HFFc6 (cell line): ENCODE measurements around the gene MGP. TPM values are rescaled to one million over a fixed set of nuclear protein-coding genes. Genes with fewer than 3 reads are reported as not detected.

Experiments used
- DNase-seq: peaks from one replicate; pipeline ENCODE4 v3.0.0-alpha.2; 2018
- H3K27ac Mint-ChIP-seq: 2 replicates; pipeline ENCODE4 v1.8.0; 2020; ENCODE audit warnings: mild to moderate bottlenecking, mixed read lengths
- H3K27me3 Mint-ChIP-seq: 2 replicates; pipeline ENCODE4 v1.8.0; 2021; ENCODE audit warnings: mild to moderate bottlenecking, moderate library complexity, mixed read lengths; ENCODE audit not compliant: insufficient read depth
- H3K36me3 Mint-ChIP-seq: 2 replicates; pipeline ENCODE4 v1.8.0; 2021; ENCODE audit warnings: low read depth, mixed read lengths
- H3K4me1 Mint-ChIP-seq: 2 replicates; pipeline ENCODE4 v1.8.0; 2020; ENCODE audit warnings: low read depth, mixed read lengths
- H3K4me3 Mint-ChIP-seq: 2 replicates; pipeline ENCODE4 v1.8.0; 2020; ENCODE audit warnings: mild to moderate bottlenecking, moderate library complexity, mixed read lengths
- H3K9me3 Mint-ChIP-seq: 2 replicates; pipeline ENCODE4 v1.8.0; 2020; ENCODE audit warnings: mild to moderate bottlenecking, mixed read lengths
- total RNA-seq, 6 experiments: library from RNA; stranded (reverse); fragmentation: NEBNext Ultra II Directional; extraction: Animal tissue kit (Norgen Biotek cat#: 25700); gene quantifications; 2 replicates in 1 of 6; 3 replicates in 5 of 6; pipeline ENCODE4 v1.2.3, GENCODE V29; 2021
- TF ChIP-seq, protein P1 (sequence below): fragments of 200-600 bp; sonication (generic); IDR thresholded peaks from 2 replicates; pipeline ENCODE4 v1.5.0; 2021; ENCODE audit warnings: antibody characterized with exemption, mild to moderate bottlenecking

The MGP gene
- total RNA-seq, 6 experiments from 2014 or later, result 0.46 to 0.60 TPM; not detected in 4

DNA sequence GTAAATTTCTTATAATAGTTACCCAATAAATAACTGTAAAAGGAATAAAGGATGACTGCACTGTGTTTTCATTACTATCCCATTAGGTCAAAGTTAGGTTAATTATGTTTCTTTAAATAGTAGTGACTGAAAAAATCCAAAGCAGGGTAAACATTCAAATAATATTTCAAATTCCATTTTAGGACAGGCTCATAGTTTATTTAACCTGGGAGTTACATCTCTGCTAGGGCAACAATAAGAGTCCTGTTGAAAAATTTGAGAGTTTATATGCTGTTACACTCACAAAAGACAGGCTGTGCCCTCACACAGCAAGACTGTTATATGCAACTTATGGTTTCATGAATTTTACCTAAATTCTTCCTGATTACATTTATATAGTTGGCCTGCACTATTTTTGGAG lies 44.6 kb upstream of the MGP start:
- H3K4me3 Mint-ChIP-seq, result no peak overlapping the region
- H3K4me1 Mint-ChIP-seq, result peaks cover 4% of the 10 kb centered on the region; the same call in 1 of the 2 replicates
- H3K9me3 Mint-ChIP-seq, result no peaks in the 10 kb centered on the region
- peak; percentile 3 for DNase-seq
- H3K27ac Mint-ChIP-seq, result no peak overlapping the region
- peaks cover 6% of the 10 kb centered on the region for H3K27me3 Mint-ChIP-seq
- no peaks in the 10 kb centered on the region for H3K36me3 Mint-ChIP-seq
- TF ChIP-seq, protein P1, sequence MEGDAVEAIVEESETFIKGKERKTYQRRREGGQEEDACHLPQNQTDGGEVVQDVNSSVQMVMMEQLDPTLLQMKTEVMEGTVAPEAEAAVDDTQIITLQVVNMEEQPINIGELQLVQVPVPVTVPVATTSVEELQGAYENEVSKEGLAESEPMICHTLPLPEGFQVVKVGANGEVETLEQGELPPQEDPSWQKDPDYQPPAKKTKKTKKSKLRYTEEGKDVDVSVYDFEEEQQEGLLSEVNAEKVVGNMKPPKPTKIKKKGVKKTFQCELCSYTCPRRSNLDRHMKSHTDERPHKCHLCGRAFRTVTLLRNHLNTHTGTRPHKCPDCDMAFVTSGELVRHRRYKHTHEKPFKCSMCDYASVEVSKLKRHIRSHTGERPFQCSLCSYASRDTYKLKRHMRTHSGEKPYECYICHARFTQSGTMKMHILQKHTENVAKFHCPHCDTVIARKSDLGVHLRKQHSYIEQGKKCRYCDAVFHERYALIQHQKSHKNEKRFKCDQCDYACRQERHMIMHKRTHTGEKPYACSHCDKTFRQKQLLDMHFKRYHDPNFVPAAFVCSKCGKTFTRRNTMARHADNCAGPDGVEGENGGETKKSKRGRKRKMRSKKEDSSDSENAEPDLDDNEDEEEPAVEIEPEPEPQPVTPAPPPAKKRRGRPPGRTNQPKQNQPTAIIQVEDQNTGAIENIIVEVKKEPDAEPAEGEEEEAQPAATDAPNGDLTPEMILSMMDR, result no peak

DNA sequence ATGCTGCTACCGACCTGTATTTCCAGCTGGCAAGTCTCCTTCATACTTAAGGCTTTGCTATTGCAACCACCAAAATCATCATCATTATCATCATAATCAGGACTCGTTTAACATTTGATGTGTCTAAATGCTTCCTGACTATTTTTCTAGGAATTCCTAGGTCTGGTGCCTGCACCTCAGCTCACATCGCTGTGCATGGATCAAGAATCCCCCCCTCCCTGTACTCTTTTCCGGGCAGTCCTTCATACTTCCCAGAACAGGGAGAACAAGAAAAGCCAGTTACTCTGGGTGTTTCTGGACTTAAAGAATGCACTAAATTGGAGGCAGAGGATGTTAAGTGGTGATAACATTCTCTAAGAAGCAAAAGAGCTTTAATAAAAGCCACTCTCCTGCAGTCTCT lies 43.3 kb upstream of the MGP start:
- peaks cover 4% of the 10 kb centered on the region; the same call in 1 of the 2 replicates for H3K4me1 Mint-ChIP-seq

DNA sequence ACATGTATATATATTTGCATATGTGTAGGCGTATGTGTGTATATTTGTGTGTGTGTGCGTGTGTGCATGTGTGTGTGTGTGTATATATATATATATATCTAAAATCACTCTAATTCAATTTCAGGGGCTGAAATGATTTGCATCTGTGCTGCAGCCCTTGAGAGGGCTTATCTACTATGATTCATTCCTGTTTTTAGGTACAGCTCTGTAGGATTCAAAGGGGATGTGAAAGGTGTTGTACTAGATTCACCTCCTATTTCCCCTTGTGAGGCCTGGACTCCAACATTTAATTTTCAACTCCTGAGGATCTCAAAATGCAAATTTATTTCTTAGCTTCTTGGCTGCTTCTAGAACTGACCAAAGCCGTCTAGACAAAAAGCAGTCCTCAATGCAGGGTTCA lies 41.6 kb upstream of the MGP start:
- no peaks in the 10 kb centered on the region for H3K9me3 Mint-ChIP-seq
- DNase-seq, result no peak
- H3K27ac Mint-ChIP-seq, result no peak overlapping the region
- H3K36me3 Mint-ChIP-seq, result no peaks in the 10 kb centered on the region
- H3K27me3 Mint-ChIP-seq, result peaks cover 7% of the 10 kb centered on the region
- TF ChIP-seq, protein P1, result no peak
- no peak overlapping the region for H3K4me3 Mint-ChIP-seq
- H3K4me1 Mint-ChIP-seq, result peaks cover 3% of the 10 kb centered on the region; the same call in 1 of the 2 replicates

More for the DNA sequence above, 43.3 kb upstream of the MGP start:
- H3K36me3 Mint-ChIP-seq, result no peaks in the 10 kb centered on the region
- H3K4me3 Mint-ChIP-seq, result no peak overlapping the region
- H3K27me3 Mint-ChIP-seq, result peaks cover 9% of the 10 kb centered on the region
- TF ChIP-seq, protein P1, result no peak
- H3K9me3 Mint-ChIP-seq, result no peaks in the 10 kb centered on the region
- no peak overlapping the region for H3K27ac Mint-ChIP-seq
- DNase-seq, result no peak

DNA sequence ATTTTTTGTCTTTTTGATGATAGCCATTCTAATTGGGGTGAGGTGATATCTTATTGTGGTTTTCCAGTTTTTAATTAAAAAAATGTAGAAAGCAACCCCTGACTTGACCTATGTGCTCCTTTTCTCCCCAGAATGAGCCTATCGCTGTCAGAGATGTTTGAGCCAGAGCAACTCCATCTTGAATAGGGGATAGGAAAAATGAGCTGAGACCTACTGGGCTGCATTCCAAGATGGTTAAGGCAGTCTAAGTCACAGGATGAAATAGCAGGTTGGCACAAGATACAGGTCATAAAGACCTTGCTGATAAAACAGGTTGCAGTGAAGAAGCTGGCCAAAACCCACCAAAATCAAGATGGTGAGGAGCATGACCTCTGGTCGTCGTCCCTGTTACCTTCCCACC lies 38.9 kb upstream of the MGP start:
- Mint-ChIP-seq H3K4me1 (no peaks in the 10 kb centered on the region), H3K27me3 (peaks cover 8% of the 10 kb centered on the region), H3K27ac (no peak overlapping the region), H3K36me3 (no peaks in the 10 kb centered on the region), H3K4me3 (no peak overlapping the region), H3K9me3 (no peaks in the 10 kb centered on the region)
- TF ChIP-seq, protein P1, result no peak
- DNase-seq, result no peak

DNA sequence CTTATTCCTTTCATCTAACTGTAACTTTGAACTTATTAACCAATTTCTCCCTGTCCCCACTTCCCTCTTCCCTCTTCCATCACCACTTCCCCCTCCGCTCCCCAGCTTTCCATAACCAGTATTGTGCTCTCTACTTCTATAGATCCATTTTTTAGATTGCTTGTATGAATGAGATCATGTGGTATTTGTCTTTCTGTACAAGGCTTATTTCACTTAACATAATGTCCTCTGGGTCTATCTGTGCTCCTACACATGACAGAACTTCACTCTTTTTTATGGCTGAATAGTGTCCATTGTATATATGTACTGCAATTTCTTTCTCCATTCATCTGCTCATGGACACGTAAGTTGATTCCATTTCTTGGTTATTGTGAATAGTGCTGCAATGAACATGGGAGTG lies 38.3 kb upstream of the MGP start:
- TF ChIP-seq, protein P1, result no peak
- Mint-ChIP-seq H3K27me3 (peaks cover 8% of the 10 kb centered on the region), H3K4me3 (no peak overlapping the region), H3K27ac (no peak overlapping the region), H3K9me3 (no peaks in the 10 kb centered on the region), H3K36me3 (no peaks in the 10 kb centered on the region), H3K4me1 (no peaks in the 10 kb centered on the region)
- DNase-seq, result no peak

DNA sequence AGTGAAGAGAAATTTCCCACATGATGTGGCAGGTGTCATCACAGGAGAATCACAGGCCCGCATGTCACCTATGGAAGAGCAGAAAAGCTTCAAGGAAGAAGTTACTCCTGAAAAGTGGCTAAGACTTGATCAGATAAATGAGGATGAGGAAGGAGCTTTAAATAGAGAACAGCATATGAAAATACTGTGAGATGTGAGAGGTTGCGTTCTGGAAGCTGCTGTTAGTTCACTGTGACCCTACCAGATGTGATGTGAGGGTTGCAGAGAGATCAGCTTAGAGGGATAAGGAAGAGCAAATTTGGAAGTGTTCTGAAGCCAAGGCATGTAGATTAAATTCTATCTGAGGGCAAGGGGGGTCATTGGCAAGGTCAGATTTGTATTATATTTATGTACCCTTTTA lies 35.6 kb upstream of the MGP start:
- TF ChIP-seq, protein P1, result no peak
- H3K27me3 Mint-ChIP-seq, result peaks cover 4% of the 10 kb centered on the region; the same call in 1 of the 2 replicates
- H3K27ac Mint-ChIP-seq, result no peak overlapping the region
- no peaks in the 10 kb centered on the region for H3K9me3 Mint-ChIP-seq
- no peaks in the 10 kb centered on the region for H3K4me1 Mint-ChIP-seq
- H3K36me3 Mint-ChIP-seq, result no peaks in the 10 kb centered on the region
- no peak for DNase-seq
- no peak overlapping the region for H3K4me3 Mint-ChIP-seq
